ENCODE measurements around the gene CENPA. TPM values are rescaled to one million over a fixed set of nuclear protein-coding genes. Genes with fewer than 3 reads are reported as not detected.

The CENPA gene
- total and polyA plus RNA-seq, 2 of the 13 experiments (the other 11 are each of a cell fraction or from before 2014, with no cell fraction given), result 28.5 to 38.5 TPM

DNA sequence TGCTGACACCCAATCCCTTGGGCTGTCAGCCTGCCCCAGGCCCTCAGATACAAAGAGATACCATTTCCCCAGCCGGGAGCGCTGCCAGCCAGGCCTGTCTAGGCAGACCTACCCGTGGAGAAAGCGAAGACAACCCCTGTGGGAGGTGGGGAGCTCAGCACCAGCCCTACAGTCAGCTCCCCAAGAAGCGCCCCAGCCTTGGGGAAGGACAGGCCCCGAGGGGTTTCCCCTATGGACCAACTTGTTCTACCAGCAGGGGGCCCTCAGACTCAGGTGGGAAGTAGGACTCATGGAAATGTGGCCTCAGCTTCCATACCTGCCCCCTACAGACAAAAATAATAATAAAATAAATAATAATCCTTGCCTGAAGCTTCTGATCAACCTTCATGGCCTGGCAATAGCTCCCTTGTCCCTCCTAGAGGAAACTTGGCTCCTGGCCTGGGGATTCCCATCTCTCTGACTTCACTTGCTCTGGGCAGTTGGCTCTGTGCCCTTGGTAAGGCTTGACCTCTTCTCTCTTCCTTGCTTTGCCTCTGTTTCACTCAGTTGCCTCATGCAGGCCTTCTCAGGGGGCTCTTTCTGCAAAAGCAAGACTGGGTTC is 14.8 kb upstream of the CENPA start (continued):
- TF ChIP-seq, protein P1, sequence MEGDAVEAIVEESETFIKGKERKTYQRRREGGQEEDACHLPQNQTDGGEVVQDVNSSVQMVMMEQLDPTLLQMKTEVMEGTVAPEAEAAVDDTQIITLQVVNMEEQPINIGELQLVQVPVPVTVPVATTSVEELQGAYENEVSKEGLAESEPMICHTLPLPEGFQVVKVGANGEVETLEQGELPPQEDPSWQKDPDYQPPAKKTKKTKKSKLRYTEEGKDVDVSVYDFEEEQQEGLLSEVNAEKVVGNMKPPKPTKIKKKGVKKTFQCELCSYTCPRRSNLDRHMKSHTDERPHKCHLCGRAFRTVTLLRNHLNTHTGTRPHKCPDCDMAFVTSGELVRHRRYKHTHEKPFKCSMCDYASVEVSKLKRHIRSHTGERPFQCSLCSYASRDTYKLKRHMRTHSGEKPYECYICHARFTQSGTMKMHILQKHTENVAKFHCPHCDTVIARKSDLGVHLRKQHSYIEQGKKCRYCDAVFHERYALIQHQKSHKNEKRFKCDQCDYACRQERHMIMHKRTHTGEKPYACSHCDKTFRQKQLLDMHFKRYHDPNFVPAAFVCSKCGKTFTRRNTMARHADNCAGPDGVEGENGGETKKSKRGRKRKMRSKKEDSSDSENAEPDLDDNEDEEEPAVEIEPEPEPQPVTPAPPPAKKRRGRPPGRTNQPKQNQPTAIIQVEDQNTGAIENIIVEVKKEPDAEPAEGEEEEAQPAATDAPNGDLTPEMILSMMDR (CRISPR knock-in tag; IDR thresholded peaks at IDR 0.05), result peak; percentile 45
- TF ChIP-seq, protein P2, sequence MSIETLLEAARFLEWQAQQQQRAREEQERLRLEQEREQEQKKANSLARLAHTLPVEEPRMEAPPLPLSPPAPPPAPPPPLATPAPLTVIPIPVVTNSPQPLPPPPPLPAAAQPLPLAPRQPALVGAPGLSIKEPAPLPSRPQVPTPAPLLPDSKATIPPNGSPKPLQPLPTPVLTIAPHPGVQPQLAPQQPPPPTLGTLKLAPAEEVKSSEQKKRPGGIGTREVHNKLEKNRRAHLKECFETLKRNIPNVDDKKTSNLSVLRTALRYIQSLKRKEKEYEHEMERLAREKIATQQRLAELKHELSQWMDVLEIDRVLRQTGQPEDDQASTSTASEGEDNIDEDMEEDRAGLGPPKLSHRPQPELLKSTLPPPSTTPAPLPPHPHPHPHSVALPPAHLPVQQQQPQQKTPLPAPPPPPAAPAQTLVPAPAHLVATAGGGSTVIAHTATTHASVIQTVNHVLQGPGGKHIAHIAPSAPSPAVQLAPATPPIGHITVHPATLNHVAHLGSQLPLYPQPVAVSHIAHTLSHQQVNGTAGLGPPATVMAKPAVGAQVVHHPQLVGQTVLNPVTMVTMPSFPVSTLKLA (IDR thresholded peaks at IDR 0.05), result no peak
- TF ChIP-seq, protein P3, sequence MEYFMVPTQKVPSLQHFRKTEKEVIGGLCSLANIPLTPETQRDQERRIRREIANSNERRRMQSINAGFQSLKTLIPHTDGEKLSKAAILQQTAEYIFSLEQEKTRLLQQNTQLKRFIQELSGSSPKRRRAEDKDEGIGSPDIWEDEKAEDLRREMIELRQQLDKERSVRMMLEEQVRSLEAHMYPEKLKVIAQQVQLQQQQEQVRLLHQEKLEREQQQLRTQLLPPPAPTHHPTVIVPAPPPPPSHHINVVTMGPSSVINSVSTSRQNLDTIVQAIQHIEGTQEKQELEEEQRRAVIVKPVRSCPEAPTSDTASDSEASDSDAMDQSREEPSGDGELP (IDR thresholded peaks at IDR 0.05; ENCODE audit: borderline replicate concordance, low read depth), result no peak
- TF ChIP-seq ZNF407 (CRISPR knock-in tag; IDR thresholded peaks at IDR 0.05; ENCODE audit: not compliant biosample characterization) (no peak), GZF1 (CRISPR knock-in tag; IDR thresholded peaks at IDR 0.05) (no peak), GTF3A (CRISPR knock-in tag; conservative IDR thresholded peaks at IDR 0.05) (no peak)

Measured in HepG2 (cell line).